ENCODE data around the gene ZRANB2. TPM values are rescaled to one million over a fixed set of nuclear protein-coding genes. Genes with fewer than 3 reads are reported as not detected.
A peak's percentile ranks its signal among the peaks of the same experiment; 100 is the strongest.

Gene ZRANB2
- 150 and 154 TPM in 2 replicates for total RNA-seq

- H3K4me3 Mint-ChIP-seq, result peak within 1 kb of the TSS; percentile 100
- H3K9me3 Mint-ChIP-seq, result peaks cover 7% of the 10 kb centered on the region
- H3K36me3 Mint-ChIP-seq (ENCODE audit: low read depth), result peaks cover 27% of the 10 kb centered on the region
- DNase-seq, result peak; percentile 97
- peaks cover 14% of the 10 kb centered on the region for H3K27me3 Mint-ChIP-seq
- intact Hi-C loops (cut with micrococcal nuclease), result loop anchor here (1.0 to 10.0 kb wide), 5 partner anchors 670 to 1204 kb away; partner anchors contain the start of genes CTH, LRRC40, NEGR1 and SRSF11
- peaks cover 13% of the 10 kb centered on the region for H3K4me1 Mint-ChIP-seq
- peak within 1 kb of the TSS; percentile 99 for H3K27ac Mint-ChIP-seq
Observed at GRCh38 chr1:71080739-71081696, at the start of gene ZRANB2. ZRANB2 (minus strand) TSS chr1:71081035; CDS start chr1:71080995, 40 bp downstream.

GRCh38 chr1:71128060-71128459 lies 47.2 kb upstream of the ZRANB2 start:
- H3K36me3 Mint-ChIP-seq (ENCODE audit: low read depth), result no peaks in the 10 kb centered on the region
- H3K4me1 Mint-ChIP-seq, result no peaks in the 10 kb centered on the region
- no peaks in the 10 kb centered on the region for H3K27me3 Mint-ChIP-seq
- no peak overlapping the region for H3K27ac Mint-ChIP-seq
- H3K4me3 Mint-ChIP-seq, result no peak overlapping the region
- DNase-seq, result no peak
- intact Hi-C loops (cut with micrococcal nuclease), result no loop called here
- H3K9me3 Mint-ChIP-seq, result peaks cover 19% of the 10 kb centered on the region

GRCh38 chr1:71118086-71118485 lies 37.3 kb upstream of the ZRANB2 start:
- no peaks in the 10 kb centered on the region for H3K4me1 Mint-ChIP-seq
- no peak for DNase-seq
- H3K27ac Mint-ChIP-seq, result no peak overlapping the region
- no peaks in the 10 kb centered on the region for H3K27me3 Mint-ChIP-seq
- intact Hi-C loops (cut with micrococcal nuclease), result no loop called here
- H3K36me3 Mint-ChIP-seq (ENCODE audit: low read depth), result no peaks in the 10 kb centered on the region
- H3K9me3 Mint-ChIP-seq, result peaks cover 11% of the 10 kb centered on the region
- H3K4me3 Mint-ChIP-seq, result no peak overlapping the region

GRCh38 chr1:71116729-71117128 lies 35.9 kb upstream of the ZRANB2 start:
- H3K27me3 Mint-ChIP-seq, result no peaks in the 10 kb centered on the region
- intact Hi-C loops (cut with micrococcal nuclease), result no loop called here
- H3K27ac Mint-ChIP-seq, result no peak overlapping the region
- H3K9me3 Mint-ChIP-seq, result peaks cover 3% of the 10 kb centered on the region
- no peaks in the 10 kb centered on the region for H3K36me3 Mint-ChIP-seq (ENCODE audit: low read depth)
- no peak for DNase-seq
- H3K4me1 Mint-ChIP-seq, result no peaks in the 10 kb centered on the region
- no peak overlapping the region for H3K4me3 Mint-ChIP-seq

- no peak for DNase-seq
- Mint-ChIP-seq H3K36me3 (ENCODE audit: low read depth) (no peaks in the 10 kb centered on the region), H3K9me3 (peaks cover 5% of the 10 kb centered on the region), H3K4me3 (no peak overlapping the region), H3K27me3 (peaks cover 2% of the 10 kb centered on the region), H3K4me1 (no peaks in the 10 kb centered on the region), H3K27ac (no peak overlapping the region)
- intact Hi-C loops (cut with micrococcal nuclease), result no loop called here
Observed at GRCh38 chr1:71106658-71107322, 26.0 kb upstream of the ZRANB2 start.

GRCh38 chr1:71104417-71104816 lies 23.6 kb upstream of the ZRANB2 start:
- Mint-ChIP-seq H3K4me1 (no peaks in the 10 kb centered on the region), H3K27ac (no peak overlapping the region), H3K9me3 (peaks cover 5% of the 10 kb centered on the region), H3K27me3 (peaks cover 2% of the 10 kb centered on the region), H3K4me3 (no peak overlapping the region), H3K36me3 (ENCODE audit: low read depth) (no peaks in the 10 kb centered on the region)
- DNase-seq, result no peak
- intact Hi-C loops (cut with micrococcal nuclease), result no loop called here

- Mint-ChIP-seq H3K36me3 (ENCODE audit: low read depth) (no peaks in the 10 kb centered on the region), H3K27ac (no peak overlapping the region), H3K27me3 (peaks cover 3% of the 10 kb centered on the region), H3K9me3 (peaks cover 3% of the 10 kb centered on the region), H3K4me3 (no peak overlapping the region), H3K4me1 (no peaks in the 10 kb centered on the region)
- no peak for DNase-seq
- intact Hi-C loops (cut with micrococcal nuclease), result no loop called here
Observed at GRCh38 chr1:71101839-71102376, 21.1 kb upstream of the ZRANB2 start.

GRCh38 chr1:71097428-71097827 lies 16.6 kb upstream of the ZRANB2 start:
- intact Hi-C loops (cut with micrococcal nuclease), result no loop called here

GRCh38 chr1:71094913-71095312 lies 14.1 kb upstream of the ZRANB2 start:
- no peaks in the 10 kb centered on the region for H3K9me3 Mint-ChIP-seq
- DNase-seq, result no peak
- H3K27me3 Mint-ChIP-seq, result peaks cover 3% of the 10 kb centered on the region
- H3K4me3 Mint-ChIP-seq, result no peak overlapping the region
- intact Hi-C loops (cut with micrococcal nuclease), result no loop called here
- H3K27ac Mint-ChIP-seq, result no peak overlapping the region
- no peaks in the 10 kb centered on the region for H3K4me1 Mint-ChIP-seq
- no peaks in the 10 kb centered on the region for H3K36me3 Mint-ChIP-seq (ENCODE audit: low read depth)

More at GRCh38 chr1:71097428-71097827, 16.6 kb upstream of the ZRANB2 start:
- no peaks in the 10 kb centered on the region for H3K36me3 Mint-ChIP-seq (ENCODE audit: low read depth)
- H3K9me3 Mint-ChIP-seq, result no peaks in the 10 kb centered on the region
- H3K27me3 Mint-ChIP-seq, result peaks cover 3% of the 10 kb centered on the region
- no peaks in the 10 kb centered on the region for H3K4me1 Mint-ChIP-seq
- H3K27ac Mint-ChIP-seq, result no peak overlapping the region
- no peak overlapping the region for H3K4me3 Mint-ChIP-seq
- DNase-seq, result no peak

GRCh38 chr1:71093938-71094337 lies 13.1 kb upstream of the ZRANB2 start:
- DNase-seq, result no peak
- Mint-ChIP-seq H3K4me1 (no peaks in the 10 kb centered on the region), H3K27ac (no peak overlapping the region), H3K36me3 (ENCODE audit: low read depth) (no peaks in the 10 kb centered on the region), H3K9me3 (no peaks in the 10 kb centered on the region), H3K4me3 (no peak overlapping the region), H3K27me3 (peaks cover 3% of the 10 kb centered on the region)
- intact Hi-C loops (cut with micrococcal nuclease), result no loop called here

GRCh38 chr1:71089536-71090270 lies 8.9 kb upstream of the ZRANB2 start:
- Mint-ChIP-seq H3K9me3 (no peaks in the 10 kb centered on the region), H3K27ac (no peak overlapping the region), H3K36me3 (ENCODE audit: low read depth) (no peaks in the 10 kb centered on the region), H3K4me1 (no peaks in the 10 kb centered on the region), H3K4me3 (no peak overlapping the region), H3K27me3 (peaks cover 7% of the 10 kb centered on the region)
- no peak for DNase-seq
- intact Hi-C loops (cut with micrococcal nuclease), result loop anchor here (10.0 kb wide), 1 partner anchor 1195 kb away; the partner anchor contains the start of gene NEGR1

- Mint-ChIP-seq H3K9me3 (no peaks in the 10 kb centered on the region), H3K4me1 (no peaks in the 10 kb centered on the region), H3K4me3 (no peak overlapping the region), H3K27me3 (peaks cover 11% of the 10 kb centered on the region), H3K36me3 (ENCODE audit: low read depth) (no peaks in the 10 kb centered on the region), H3K27ac (no peak overlapping the region)
- intact Hi-C loops (cut with micrococcal nuclease), result loop anchor here (10.0 kb wide), 1 partner anchor 1196 kb away; the partner anchor contains the start of gene NEGR1
- no peak for DNase-seq
Observed at GRCh38 chr1:71088645-71089287, 7.9 kb upstream of the ZRANB2 start.

- intact Hi-C loops (cut with micrococcal nuclease), result loop anchor here (10.0 kb wide), 1 partner anchor 1197 kb away; the partner anchor contains the start of gene NEGR1
Observed at GRCh38 chr1:71087713-71088112, 6.9 kb upstream of the ZRANB2 start.

More at GRCh38 chr1:71087713-71088112, 6.9 kb upstream of the ZRANB2 start:
- Mint-ChIP-seq H3K9me3 (no peaks in the 10 kb centered on the region), H3K4me3 (no peak overlapping the region), H3K4me1 (no peaks in the 10 kb centered on the region), H3K27ac (no peak overlapping the region), H3K27me3 (peaks cover 18% of the 10 kb centered on the region), H3K36me3 (ENCODE audit: low read depth) (no peaks in the 10 kb centered on the region)
- no peak for DNase-seq
